Measurements from ENCODE around the gene GALNT17.

Gene GALNT17

GRCh38 chr7:71754828-71755227, 622.9 kb downstream of the GALNT17 start:
- TF ChIP-seq CTCF (conservative IDR thresholded peaks at IDR 0.05; ENCODE audit: low read depth), result no peak
- no peak overlapping the region for H3K27ac ChIP-seq
- DNase-seq (ENCODE audit: low spot score), result no peak
- POLR2A ChIA-PET (ENCODE audit: low non-redundant PET), result no interaction called here
- CTCF ChIA-PET, result interaction anchor here (1.1 kb wide), 1 partner anchor 18 kb away, joined by 3 read pairs; no protein-coding TSS in a partner anchor

GRCh38 chr7:71761336-71761735, 629.4 kb downstream of the GALNT17 start:
- CTCF ChIA-PET, result interaction anchor here (1.6 kb wide), 1 partner anchor 9 kb away, joined by 4 read pairs; no protein-coding TSS in a partner anchor
- TF ChIP-seq CTCF (conservative IDR thresholded peaks at IDR 0.05; ENCODE audit: low read depth), result no peak
- H3K27ac ChIP-seq, result no peak overlapping the region
- DNase-seq (ENCODE audit: low spot score), result no peak
- POLR2A ChIA-PET (ENCODE audit: low non-redundant PET), result no interaction called here

All from RWPE1 (cell line).